Naive thymus-derived CD4-positive, alpha-beta T cell (primary cell): ENCODE results near the gene SMAD2. TPM values are rescaled to one million over a fixed set of nuclear protein-coding genes. Genes with fewer than 3 reads are reported as not detected.

ENCODE experiments used
- ATAC-seq: fragments of 150-1000 bp; cut with Tn5 transposase; 2 replicates; pipeline ENCODE4 v1.10.0; 2021; ENCODE audit warnings: mild to moderate bottlenecking, moderate library complexity
- CTCF ChIA-PET: fragments of 350-600 bp; sonication (Branson Sonifier 250); formaldehyde crosslinking; loops from one replicate; lab custom pipeline; 2021; ENCODE audit warnings: antibody characterized with exemption; lab: Charles Lee
- POLR2A ChIA-PET: fragments of 350-600 bp; sonication (Branson Sonifier 250); formaldehyde crosslinking; loops from one replicate; lab custom pipeline; 2021; ENCODE audit warnings: antibody characterized with exemption, inconsistent platforms; lab: Charles Lee
- DNase-seq, 9 donors: peaks; one replicate each; pipeline versions ENCODE4 v3.0.0 to v3.0.0-alpha.2; 2020 to 2022; ENCODE audit warnings: mixed read lengths in 1 of 9
- H3K27ac ChIP-seq: one replicate; pipeline ENCODE4 v1.7.0; 2013; ENCODE audit warnings: mild to moderate bottlenecking, low read depth, low read length, moderate library complexity
- H3K27me3 ChIP-seq, 2 donors: one replicate each; pipeline ENCODE4 v1.7.0; 2013; ENCODE audit warnings: low read length in 2 of 2, mild to moderate bottlenecking in 2 of 2, moderate library complexity in 2 of 2; ENCODE audit not compliant: control insufficient read depth in 2 of 2, insufficient read depth in 2 of 2
- H3K36me3 ChIP-seq, 3 experiments: 1 replicate in 2 of 3; 2 replicates in 1 of 3; pipeline ENCODE4 v1.7.0; 2013; ENCODE audit warnings: low read length in 3 of 3, mild to moderate bottlenecking in 3 of 3, moderate library complexity in 1 of 3; ENCODE audit not compliant: insufficient read depth in 3 of 3, control insufficient read depth in 2 of 3
- H3K4me1 ChIP-seq, 2 donors: one replicate each; pipeline ENCODE4 v1.7.0; 2013; ENCODE audit warnings: low read length in 2 of 2, mild to moderate bottlenecking in 2 of 2, moderate library complexity in 1 of 2; ENCODE audit not compliant: control insufficient read depth in 2 of 2, insufficient read depth in 2 of 2
- H3K4me3 ChIP-seq: 2 replicates; pipeline ENCODE4 v1.7.0; 2013; ENCODE audit warnings: mild to moderate bottlenecking, low read length
- H3K9me3 ChIP-seq, 3 experiments: 1 replicate in 2 of 3; 2 replicates in 1 of 3; pipeline ENCODE4 v1.7.0; 2013; ENCODE audit warnings: low read length in 3 of 3; ENCODE audit not compliant: control insufficient read depth in 2 of 3
- H3K27ac Mint-ChIP-seq, 9 donors: one replicate each; pipeline ENCODE4 v1.8.0; 2020 to 2022; ENCODE audit warnings: mixed read lengths in 9 of 9, mild to moderate bottlenecking in 8 of 9, moderate library complexity in 5 of 9, inconsistent platforms in 2 of 9
- H3K27me3 Mint-ChIP-seq, 5 donors: one replicate each; pipeline ENCODE4 v1.8.0; 2021 to 2022; ENCODE audit warnings: mixed read lengths in 5 of 5, mild to moderate bottlenecking in 1 of 5
- H3K36me3 Mint-ChIP-seq, 5 donors: one replicate each; pipeline ENCODE4 v1.8.0; 2020 to 2022; ENCODE audit warnings: mixed read lengths in 5 of 5, mild to moderate bottlenecking in 3 of 5, inconsistent platforms in 1 of 5
- H3K4me1 Mint-ChIP-seq, 7 donors: one replicate each; pipeline ENCODE4 v1.8.0; 2020 to 2022; ENCODE audit warnings: mixed read lengths in 7 of 7, mild to moderate bottlenecking in 3 of 7, inconsistent platforms in 1 of 7
- H3K4me3 Mint-ChIP-seq, 10 donors: one replicate each; pipeline ENCODE4 v1.8.0; 2020 to 2022; ENCODE audit warnings: mild to moderate bottlenecking in 10 of 10, mixed read lengths in 10 of 10, moderate library complexity in 6 of 10, inconsistent platforms in 2 of 10
- H3K9me3 Mint-ChIP-seq, 11 donors: one replicate each; pipeline ENCODE4 v1.8.0; 2020 to 2022; ENCODE audit warnings: mixed read lengths in 11 of 11, mild to moderate bottlenecking in 4 of 11, inconsistent platforms in 1 of 11, moderate library complexity in 1 of 11
- intact Hi-C, 2 donors: fragments of 100-400 bp; cut with micrococcal nuclease; formaldehyde crosslinking; loops; one replicate each; pipeline ENCODE4 v1.15.1; 2023
- polyA plus RNA-seq, 2 donors: library from polyadenylated mRNA; unstranded; fragments of 300-500 nt; fragmentation: Illumina TruSeq; gene quantifications; one replicate each; pipeline ENCODE4 v1.2.3, GENCODE V29; 2021
- total RNA-seq, 6 experiments: library from RNA in 5 of 6; stranded (reverse) in 5 of 6; gene quantifications; 1 replicate in 5 of 6; 2 replicates in 1 of 6; pipeline ENCODE4 v1.2.3 and lab custom pipeline; 2021 to 2026

Gene SMAD2
- total RNA-seq (100 to 1,000 TPM; 100 to 164 (median 144) TPM), polyA plus RNA-seq (100 to 1,000 TPM in 1 of 2 donors, 10 to 100 TPM in 1; 91.3 to 111 TPM), total RNA-seq (lab: John Stamatoyannopoulos, UW) (156 reads per million, percentile 90 among the genes with 10 or more reads in this experiment)

DNA sequence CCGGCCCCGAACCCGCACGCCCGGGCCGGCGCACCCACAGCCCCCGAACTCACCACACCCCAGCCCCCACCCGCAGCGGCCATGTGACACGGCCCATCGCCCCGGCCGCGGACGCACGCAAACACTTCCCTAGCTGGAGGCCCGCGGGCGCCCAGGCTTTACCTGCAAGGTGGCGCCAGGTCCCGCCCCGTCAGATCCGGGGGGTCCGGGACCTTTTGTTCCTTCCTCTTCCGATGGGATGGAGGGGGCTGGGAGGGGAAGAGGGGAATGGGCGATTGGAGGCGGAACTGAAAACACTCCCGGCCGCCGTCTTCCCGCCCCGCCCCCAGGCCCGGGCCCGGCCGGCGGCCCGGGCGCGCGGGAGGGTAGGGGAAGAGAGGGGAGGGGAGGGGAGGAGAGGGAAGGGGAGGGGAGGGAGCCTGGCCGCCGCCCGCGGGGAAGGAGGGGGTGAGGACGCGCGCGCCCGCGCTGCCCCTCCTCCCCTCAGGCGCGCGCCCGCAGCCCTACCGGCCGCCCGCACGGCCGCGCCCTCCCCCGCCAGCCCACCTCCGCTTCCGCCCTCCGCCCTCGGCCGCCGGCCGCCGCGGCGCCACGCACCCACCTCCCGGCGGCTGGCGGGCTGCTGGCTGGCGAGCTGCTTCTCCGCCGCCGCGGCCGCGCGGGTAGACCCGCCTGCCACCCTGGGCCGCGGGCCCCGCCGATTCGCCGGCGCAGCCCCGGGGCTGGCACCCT lies at the start of gene SMAD2:
SMAD2 (minus strand) TSS at position 461 of the 732 bp plus-strand sequence. CDS start 33,903 bp downstream, outside the sequence.
- Mint-ChIP-seq H3K4me3 (peak within 1 kb of the TSS; percentile 89 to 96 (median 91)), H3K9me3 (no peaks in the 10 kb centered on the region), H3K27ac (peak within 1 kb of the TSS; percentile 89 to 98 (median 94)), H3K27me3 (peaks cover 0 to 12% (median 0%) of the 10 kb centered on the region in 5 donors), H3K4me1 (peaks cover 45 to 54% (median 50%) of the 10 kb centered on the region in 7 donors), H3K36me3 (peaks cover 0 to 22% (median 0%) of the 10 kb centered on the region in 5 donors)
- peak within 1 kb of the TSS; percentile 64 for H3K4me3 ChIP-seq
- ChIA-PET CTCF (interaction anchor here (0.6 to 0.7 kb wide), 2 partner anchors 17 to 176 kb away, joined by 3 read pairs; no protein-coding TSS in a partner anchor), POLR2A (interaction anchor here (0.7 to 2.3 kb wide), 14 partner anchors 9 to 780 kb away, joined by 3 to 57 read pairs (median 4); partner anchors contain the start of gene HDHD2)
- peaks cover 20 to 42% of the 10 kb centered on the region in 2 donors for H3K4me1 ChIP-seq
- peak; percentile 82 for ATAC-seq
- no peaks in the 10 kb centered on the region for H3K9me3 ChIP-seq
- intact Hi-C loops: loop anchor here (1.0 to 10.0 kb wide), 19 partner anchors 22 to 1966 kb away; partner anchors contain the start of genes ATP5F1A (in 2 of the 2), HDHD2 (in 2 of the 2), IER3IP1 (in 2 of the 2) and CTIF (in 1 of the 2)
- peak in 4 of 9 donors; percentile 64 to 91 (median 74) for DNase-seq
- peaks cover 0 to 2% (median 0%) of the 10 kb centered on the region in 3 experiments for H3K36me3 ChIP-seq
- H3K27me3 ChIP-seq: no peaks in the 10 kb centered on the region
- H3K27ac ChIP-seq: peak within 1 kb of the TSS; percentile 91

DNA sequence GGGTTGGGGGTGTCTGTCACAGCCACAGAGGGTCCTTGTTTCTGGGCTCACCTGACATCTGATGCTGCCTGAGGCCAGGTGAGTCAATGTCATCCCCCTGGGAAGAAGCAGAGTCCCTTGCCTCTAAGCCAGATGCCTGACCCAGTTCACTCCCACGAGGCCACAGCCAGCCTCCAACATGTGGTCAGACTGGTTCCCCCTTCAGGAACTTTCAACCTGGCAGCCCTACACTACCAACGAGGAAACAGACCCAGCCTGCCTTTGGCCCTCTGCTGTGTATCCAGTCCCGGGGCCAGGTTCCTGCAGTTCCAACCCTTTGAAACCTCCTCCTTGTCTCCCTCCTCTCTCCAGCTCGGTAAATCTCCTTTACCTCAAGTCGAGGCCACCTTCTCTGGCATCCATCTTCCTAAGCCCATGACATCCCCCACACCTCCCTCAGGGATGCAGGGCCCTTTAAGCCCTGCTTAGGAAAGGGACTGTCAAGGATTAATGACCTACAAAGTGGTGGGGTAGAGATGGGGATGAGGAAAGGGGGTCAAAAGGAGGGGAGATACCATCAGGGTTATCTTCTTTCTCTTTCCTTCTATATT lies 49.2 kb upstream of the SMAD2 start:
- peaks cover 0 to 14% (median 0%) of the 10 kb centered on the region in 5 donors for H3K27me3 Mint-ChIP-seq
- Histone ChIP-seq H3K36me3 (no peaks in the 10 kb centered on the region), H3K9me3 (no peaks in the 10 kb centered on the region), H3K4me3 (no peak overlapping the region), H3K27me3 (no peaks in the 10 kb centered on the region), H3K4me1 (no peaks in the 10 kb centered on the region), H3K27ac (no peak overlapping the region)
- POLR2A ChIA-PET: no interaction called here
- no peaks in the 10 kb centered on the region for H3K9me3 Mint-ChIP-seq
- CTCF ChIA-PET: interaction anchor here (0.7 kb wide), 1 partner anchor 1756 kb away, joined by 3 read pairs; no protein-coding TSS in a partner anchor
- peaks cover 0 to 4% (median 0%) of the 10 kb centered on the region in 7 donors for H3K4me1 Mint-ChIP-seq
- no peak for DNase-seq
- no peak for ATAC-seq
- no peaks in the 10 kb centered on the region for H3K36me3 Mint-ChIP-seq
- H3K4me3 Mint-ChIP-seq: no peak overlapping the region
- H3K27ac Mint-ChIP-seq: no peak overlapping the region
- intact Hi-C loops: no loop called here

DNA sequence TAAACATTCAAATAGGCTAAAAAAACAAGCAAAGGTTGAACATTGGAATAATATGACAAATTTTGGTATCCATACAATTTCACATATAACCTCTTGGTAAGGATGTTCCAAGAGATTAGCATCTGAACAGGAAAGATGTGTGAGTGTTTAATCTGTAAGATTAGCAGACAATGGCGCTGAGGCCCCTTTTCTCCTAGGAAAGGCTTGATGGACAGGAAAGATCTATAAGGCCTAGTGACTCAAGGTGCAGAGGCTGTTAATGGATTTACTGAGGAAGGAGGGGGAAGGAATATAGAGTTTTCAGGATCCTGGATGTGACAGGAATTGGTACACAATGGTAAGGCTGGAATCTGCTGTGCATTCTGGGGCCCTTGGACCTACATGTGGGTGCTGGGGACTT lies 48.1 kb upstream of the SMAD2 start:
- no peak overlapping the region for H3K4me3 Mint-ChIP-seq
- DNase-seq (no peak), ATAC-seq (no peak)
- Histone ChIP-seq H3K36me3 (no peaks in the 10 kb centered on the region), H3K9me3 (no peaks in the 10 kb centered on the region), H3K27ac (no peak overlapping the region), H3K4me3 (no peak overlapping the region), H3K4me1 (no peaks in the 10 kb centered on the region), H3K27me3 (no peaks in the 10 kb centered on the region)
- H3K36me3 Mint-ChIP-seq: no peaks in the 10 kb centered on the region
- ChIA-PET POLR2A (no interaction called here), CTCF (no interaction called here)
- H3K4me1 Mint-ChIP-seq: peaks cover 0 to 2% (median 0%) of the 10 kb centered on the region in 7 donors
- intact Hi-C loops: no loop called here
- no peaks in the 10 kb centered on the region for H3K9me3 Mint-ChIP-seq
- H3K27ac Mint-ChIP-seq: no peak overlapping the region
- H3K27me3 Mint-ChIP-seq: peaks cover 0 to 16% (median 2%) of the 10 kb centered on the region in 5 donors

DNA sequence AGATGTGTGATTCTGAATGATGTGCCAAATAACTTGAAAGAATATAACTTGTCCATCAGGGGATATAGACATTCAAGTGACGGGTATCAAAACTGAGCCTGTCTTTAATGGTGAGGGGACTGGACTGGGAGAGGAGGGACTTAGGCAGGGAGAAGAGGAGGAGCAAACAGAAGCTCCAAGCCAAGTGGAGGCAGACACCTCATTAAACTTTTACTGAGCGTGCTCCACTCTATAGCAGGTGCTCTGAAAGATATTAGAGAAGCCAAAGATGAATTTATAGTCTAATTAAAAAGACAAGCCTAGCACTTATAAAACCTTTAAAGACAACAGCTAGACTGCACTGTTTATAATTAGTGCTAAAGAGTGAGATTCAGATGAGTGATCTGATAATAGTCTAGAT lies 47.7 kb upstream of the SMAD2 start:
- Mint-ChIP-seq H3K27ac (no peak overlapping the region), H3K27me3 (peaks cover 0 to 18% (median 6%) of the 10 kb centered on the region in 5 donors), H3K36me3 (no peaks in the 10 kb centered on the region), H3K4me1 (peaks cover 0 to 2% (median 0%) of the 10 kb centered on the region in 7 donors), H3K4me3 (no peak overlapping the region), H3K9me3 (no peaks in the 10 kb centered on the region)
- no peak overlapping the region for H3K27ac ChIP-seq
- no peaks in the 10 kb centered on the region for H3K9me3 ChIP-seq
- no peak for ATAC-seq
- H3K4me3 ChIP-seq: no peak overlapping the region
- H3K4me1 ChIP-seq: no peaks in the 10 kb centered on the region
- no peaks in the 10 kb centered on the region for H3K27me3 ChIP-seq
- DNase-seq: no peak
- intact Hi-C loops: no loop called here
- ChIA-PET CTCF (no interaction called here), POLR2A (no interaction called here)
- H3K36me3 ChIP-seq: no peaks in the 10 kb centered on the region

DNA sequence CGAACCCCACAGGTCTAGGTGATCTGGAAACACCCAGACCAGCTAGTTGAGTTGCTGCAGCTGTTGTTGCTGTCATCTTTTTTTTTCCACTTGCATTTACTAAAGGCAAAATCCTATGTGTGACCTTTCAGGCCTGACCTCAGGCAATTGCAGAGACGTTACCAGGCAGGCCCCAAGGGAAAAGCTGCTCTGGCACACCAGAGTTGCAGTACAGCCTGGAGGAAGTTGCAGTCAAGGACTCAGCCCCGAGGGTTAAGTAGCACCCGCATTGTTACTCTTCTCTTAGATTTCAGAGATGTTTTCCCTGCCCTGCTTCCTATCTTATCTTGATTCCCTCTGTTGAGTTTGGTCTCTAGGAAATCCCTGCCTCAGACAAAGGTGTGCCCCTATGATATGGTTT lies 45.2 kb upstream of the SMAD2 start:
- no peak overlapping the region for H3K27ac ChIP-seq
- ATAC-seq (no peak), DNase-seq (no peak)
- ChIA-PET POLR2A (interaction anchor here (0.6 kb wide), 1 partner anchor 27 kb away, joined by 3 read pairs; no protein-coding TSS in a partner anchor), CTCF (no interaction called here)
- H3K27me3 Mint-ChIP-seq: peaks cover 0 to 23% (median 12%) of the 10 kb centered on the region in 5 donors
- H3K36me3 Mint-ChIP-seq: no peaks in the 10 kb centered on the region
- H3K27ac Mint-ChIP-seq: no peak overlapping the region
- H3K4me3 ChIP-seq: no peak overlapping the region
- no peaks in the 10 kb centered on the region for H3K27me3 ChIP-seq
- H3K9me3 ChIP-seq: no peaks in the 10 kb centered on the region
- H3K4me1 Mint-ChIP-seq: peaks cover 0 to 3% (median 0%) of the 10 kb centered on the region in 7 donors
- no peak overlapping the region for H3K4me3 Mint-ChIP-seq
- no peaks in the 10 kb centered on the region for H3K9me3 Mint-ChIP-seq
- no peaks in the 10 kb centered on the region for H3K4me1 ChIP-seq
- H3K36me3 ChIP-seq: no peaks in the 10 kb centered on the region
- intact Hi-C loops: no loop called here

DNA sequence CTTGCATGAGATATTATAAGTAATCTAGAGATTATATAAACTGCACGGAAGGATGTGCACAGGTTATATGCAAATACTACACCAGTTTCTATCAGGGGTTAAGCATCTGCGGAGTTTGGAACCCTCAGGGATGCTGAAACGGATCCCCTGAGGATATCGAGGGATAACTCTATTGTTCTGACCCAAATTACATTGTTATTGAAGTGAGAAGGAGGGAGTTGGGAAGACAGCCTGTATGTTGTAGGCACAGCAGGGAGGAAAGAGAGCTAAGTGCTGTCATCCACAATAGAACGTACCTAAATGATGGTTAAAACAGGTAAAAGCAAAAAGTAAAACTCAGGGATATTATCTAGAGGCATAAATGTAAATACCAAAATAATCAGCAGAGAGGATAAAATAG lies 44.6 kb upstream of the SMAD2 start:
- Mint-ChIP-seq H3K4me1 (peaks cover 0 to 3% (median 0%) of the 10 kb centered on the region in 7 donors), H3K4me3 (no peak overlapping the region), H3K9me3 (no peaks in the 10 kb centered on the region), H3K27me3 (peaks cover 0 to 22% (median 12%) of the 10 kb centered on the region in 5 donors), H3K36me3 (no peaks in the 10 kb centered on the region), H3K27ac (no peak overlapping the region)
- Histone ChIP-seq H3K4me1 (no peaks in the 10 kb centered on the region), H3K27me3 (no peaks in the 10 kb centered on the region), H3K27ac (no peak overlapping the region), H3K36me3 (no peaks in the 10 kb centered on the region), H3K9me3 (no peaks in the 10 kb centered on the region), H3K4me3 (no peak overlapping the region)
- POLR2A ChIA-PET: no interaction called here
- DNase-seq (no peak), ATAC-seq (no peak)
- intact Hi-C loops: no loop called here
- CTCF ChIA-PET: no interaction called here
